CD14-positive monocyte (primary cell): ENCODE data around the gene PDE1A. TPM values are rescaled to one million over a fixed set of nuclear protein-coding genes. Genes with fewer than 3 reads are reported as not detected.

Source experiments
- DNase-seq, 3 donors: peaks; one replicate each; pipeline ENCODE4 v3.0.0-alpha.2; 2011 to 2022
- H2AFZ ChIP-seq: 2 replicates; pipeline ENCODE4 v1.6.0; 2012; ENCODE audit warnings: mild to moderate bottlenecking, low read depth, low read length, inconsistent platforms; ENCODE audit not compliant: insufficient read depth, poor library complexity, severe bottlenecking
- H3K27ac ChIP-seq, 2 donors: 1 replicate in 1 of 2; 2 replicates in 1 of 2; pipeline ENCODE4 v1.5.1; 2012 to 2013; ENCODE audit warnings: low read length in 2 of 2, control low read depth in 1 of 2, inconsistent platforms in 1 of 2, low read depth in 1 of 2, mild to moderate bottlenecking in 1 of 2
- H3K27me3 ChIP-seq, 2 donors: one replicate each; pipeline versions ENCODE4 v1.6.0 to v1.6.1; 2011 to 2013; ENCODE audit warnings: low read length in 2 of 2; ENCODE audit not compliant: control insufficient read depth in 2 of 2, insufficient read depth in 2 of 2
- H3K36me3 ChIP-seq, 2 donors: replicated peaks in 1 of 2; 1 replicate in 1 of 2; 2 replicates in 1 of 2; pipeline versions ENCODE4 v1.5.1 to v1.6.1; 2012 to 2013; ENCODE audit warnings: low read length in 2 of 2, control low read depth in 1 of 2, inconsistent platforms in 1 of 2, mild to moderate bottlenecking in 1 of 2; ENCODE audit not compliant: insufficient read depth in 2 of 2, control insufficient read depth in 1 of 2
- H3K4me1 ChIP-seq, 2 donors: 1 replicate in 1 of 2; 2 replicates in 1 of 2; pipeline versions ENCODE4 v1.5.1 to v1.6.1; 2012 to 2013; ENCODE audit warnings: low read length in 2 of 2, control low read depth in 1 of 2, inconsistent platforms in 1 of 2, mild to moderate bottlenecking in 1 of 2, moderate library complexity in 1 of 2; ENCODE audit not compliant: insufficient read depth in 2 of 2, control insufficient read depth in 1 of 2
- H3K4me2 ChIP-seq: replicated peaks from 2 replicates; pipeline ENCODE3; 2012; ENCODE audit warnings: low read length, moderate library complexity, mild to moderate bottlenecking; ENCODE audit not compliant: poor library complexity, severe bottlenecking; ENCODE audit errors: extremely low read depth
- H3K4me3 ChIP-seq, 3 experiments: fragments of 200-600 bp in 1 of 3; sonication (generic) in 1 of 3; replicated peaks in 1 of 3; 1 replicate in 2 of 3; 2 replicates in 1 of 3; pipeline ENCODE4 v1.5.1; 2011 to 2013; ENCODE audit warnings: low read length in 3 of 3, mild to moderate bottlenecking in 3 of 3, control low read depth in 2 of 3, low read depth in 2 of 3, inconsistent platforms in 1 of 3, moderate library complexity in 1 of 3
- H3K79me2 ChIP-seq: 2 replicates; pipeline ENCODE4 v1.6.0; 2012; ENCODE audit warnings: mild to moderate bottlenecking, control low read depth, inconsistent platforms, low read length, moderate library complexity; ENCODE audit not compliant: insufficient read depth
- H3K9ac ChIP-seq: 2 replicates; pipeline ENCODE4 v1.6.0; 2017; ENCODE audit warnings: low read length, mild to moderate bottlenecking; ENCODE audit not compliant: insufficient read depth, poor library complexity, severe bottlenecking
- H3K9me3 ChIP-seq, 2 donors: replicated peaks in 1 of 2; 1 replicate in 1 of 2; 2 replicates in 1 of 2; pipeline versions ENCODE4 v1.5.1 to v1.6.1; 2012 to 2013; ENCODE audit warnings: low read length in 2 of 2, control low read depth in 1 of 2; ENCODE audit not compliant: control insufficient read depth in 1 of 2, insufficient read depth in 1 of 2
- H4K20me1 ChIP-seq: 2 replicates; pipeline ENCODE4 v1.6.0; 2012; ENCODE audit warnings: mild to moderate bottlenecking, low read length, control low read depth, moderate library complexity; ENCODE audit not compliant: insufficient read depth
- H3K27ac Mint-ChIP-seq, 7 donors: one replicate each; pipeline ENCODE4 v1.8.0; 2020; ENCODE audit warnings: mild to moderate bottlenecking in 7 of 7, mixed read lengths in 7 of 7, moderate library complexity in 6 of 7, inconsistent platforms in 2 of 7
- H3K27me3 Mint-ChIP-seq, 3 donors: one replicate each; pipeline ENCODE4 v1.8.0; 2021 to 2022; ENCODE audit warnings: low read depth in 3 of 3, mild to moderate bottlenecking in 3 of 3, mixed read lengths in 3 of 3, moderate library complexity in 3 of 3, inconsistent platforms in 1 of 3
- H3K36me3 Mint-ChIP-seq, 2 donors: one replicate each; pipeline ENCODE4 v1.8.0; 2020; ENCODE audit warnings: mixed read lengths in 2 of 2, inconsistent platforms in 1 of 2, mild to moderate bottlenecking in 1 of 2
- H3K4me1 Mint-ChIP-seq: one replicate; pipeline ENCODE4 v1.8.0; 2020; ENCODE audit warnings: mild to moderate bottlenecking, mixed read lengths
- H3K4me3 Mint-ChIP-seq, 2 donors: one replicate each; pipeline ENCODE4 v1.8.0; 2020; ENCODE audit warnings: mild to moderate bottlenecking in 2 of 2, mixed read lengths in 2 of 2, moderate library complexity in 1 of 2
- H3K9me3 Mint-ChIP-seq, 7 donors: one replicate each; pipeline ENCODE4 v1.8.0; 2020 to 2022; ENCODE audit warnings: mixed read lengths in 7 of 7, mild to moderate bottlenecking in 6 of 7, moderate library complexity in 6 of 7, inconsistent platforms in 2 of 7
- CTCF ChIP-seq: fragments of 200-600 bp; IDR thresholded peaks from one replicate; pipeline ENCODE4 v1.8.0; 2022; ENCODE audit warnings: antibody characterized with exemption, mild to moderate bottlenecking
- WGBS: methylation state at CpG from one replicate; pipeline ENCODE4 v1.1.5; 2013; ENCODE audit warnings: missing lambda C conversion rate; ENCODE audit not compliant: insufficient coverage; 5-methylcytosine and 5-hydroxymethylcytosine counted together
- intact Hi-C, 2 donors: fragments of 100-400 bp; cut with micrococcal nuclease; formaldehyde crosslinking; loops; one replicate each; pipeline versions ENCODE4 v1.15.0 to v1.15.1; 2023
- polyA plus RNA-seq, 3 donors: library from polyadenylated mRNA; depleted of rRNA in 1 of 3; unstranded in 2 of 3; stranded (reverse) in 1 of 3; fragments of 300-500 nt in 2 of 3; fragments of >200 nt in 1 of 3; fragmentation: Illumina TruSeq in 2 of 3; gene quantifications; 1 replicate in 2 of 3; 2 replicates in 1 of 3; pipeline ENCODE4 v1.2.3, GENCODE V29; 2012 to 2021

Gene PDE1A
- polyA plus RNA-seq, 3 donors, result not detected

- no peak overlapping the region for H3K27ac ChIP-seq
- Mint-ChIP-seq H3K27ac (no peak overlapping the region), H3K36me3 (no peaks in the 10 kb centered on the region), H3K27me3 (no peaks in the 10 kb centered on the region), H3K9me3 (peaks cover 8 to 29% (median 13%) of the 10 kb centered on the region in 7 donors), H3K4me1 (no peaks in the 10 kb centered on the region), H3K4me3 (no peak overlapping the region)
- H3K27me3 ChIP-seq, result no peaks in the 10 kb centered on the region
- no peak overlapping the region for H3K4me3 ChIP-seq
- DNase-seq, result no peak
- no peaks in the 10 kb centered on the region for H3K4me1 ChIP-seq
- no peaks in the 10 kb centered on the region for H3K36me3 ChIP-seq
- intact Hi-C loops, result no loop called here
- no peaks in the 10 kb centered on the region for H3K79me2 ChIP-seq
- no peak overlapping the region for H3K4me2 ChIP-seq
- no peak overlapping the region for H2AFZ ChIP-seq
- peaks cover 13 to 16% of the 10 kb centered on the region in 2 donors for H3K9me3 ChIP-seq
- TF ChIP-seq CTCF, result no peak
- no CpG with 5 or more reads among the region's 1 CpG for whole genome bisulfite sequencing
- no peaks in the 10 kb centered on the region for H4K20me1 ChIP-seq
- no peak overlapping the region for H3K9ac ChIP-seq
These were observed 49.4 kb downstream of the PDE1A start for GRCh38 chr2:182377467-182377866.

- Mint-ChIP-seq H3K27ac (no peak overlapping the region), H3K27me3 (no peaks in the 10 kb centered on the region), H3K36me3 (no peaks in the 10 kb centered on the region), H3K4me3 (no peak overlapping the region), H3K4me1 (no peaks in the 10 kb centered on the region), H3K9me3 (peaks cover 8 to 29% (median 13%) of the 10 kb centered on the region in 7 donors)
- intact Hi-C loops, result no loop called here
- no peaks in the 10 kb centered on the region for H3K4me1 ChIP-seq
- H4K20me1 ChIP-seq, result no peaks in the 10 kb centered on the region
- 100% methylated on average over 1 of the region's 1 CpG for WGBS
- no peak overlapping the region for H3K9ac ChIP-seq
- no peak overlapping the region for H3K27ac ChIP-seq
- H3K4me2 ChIP-seq, result no peak overlapping the region
- no peaks in the 10 kb centered on the region for H3K79me2 ChIP-seq
- no peaks in the 10 kb centered on the region for H3K36me3 ChIP-seq
- no peaks in the 10 kb centered on the region for H3K27me3 ChIP-seq
- H3K9me3 ChIP-seq, result peaks cover 13 to 16% of the 10 kb centered on the region in 2 donors
- no peak overlapping the region for H3K4me3 ChIP-seq
- no peak overlapping the region for H2AFZ ChIP-seq
- TF ChIP-seq CTCF, result no peak
- no peak for DNase-seq
These were observed 51.0 kb downstream of the PDE1A start for GRCh38 chr2:182375862-182376261.
